Left lung (tissue), 10 donors: Measurements from ENCODE around the gene CHN1. TPM values are rescaled to one million over a fixed set of nuclear protein-coding genes. Genes with fewer than 3 reads are reported as not detected.

ENCODE experiments used
- ATAC-seq: fragments of 200-7000 bp; cut with Tn5 transposase; one replicate; pipeline ENCODE4 v1.9.1; 2020; ENCODE audit warnings: moderate library complexity
- DNase-seq, 4 donors: peaks; one replicate each; pipeline ENCODE4 v3.0.0-alpha.2; 2013 to 2020
- H3K27ac ChIP-seq, 2 donors: fragments of 200-600 bp; sonication (generic) in 1 of 2; one replicate each; pipeline versions ENCODE4 v1.5.0 to v1.8.0; 2020 to 2021
- H3K27me3 ChIP-seq, 2 donors: fragments of 200-600 bp; sonication (generic) in 1 of 2; one replicate each; pipeline versions ENCODE4 v1.5.0 to v1.8.0; 2020 to 2021
- H3K36me3 ChIP-seq, 2 donors: fragments of 200-600 bp; sonication (generic) in 1 of 2; one replicate each; pipeline versions ENCODE4 v1.5.0 to v1.8.0; 2020 to 2021
- H3K4me1 ChIP-seq, 2 donors: fragments of 200-600 bp; one replicate each; pipeline ENCODE4 v1.8.0; 2021
- H3K4me3 ChIP-seq, 2 donors: fragments of 200-600 bp; sonication (generic) in 1 of 2; one replicate each; pipeline versions ENCODE4 v1.5.0 to v1.8.0; 2020 to 2021; ENCODE audit warnings: mild to moderate bottlenecking in 1 of 2
- H3K9me3 ChIP-seq, 2 donors: fragments of 200-600 bp; sonication (generic) in 1 of 2; one replicate each; pipeline versions ENCODE4 v1.5.0 to v1.8.0; 2020 to 2021
- CTCF ChIP-seq, 2 donors: fragments of 200-600 bp; sonication (generic) in 1 of 2; IDR thresholded peaks; one replicate each; pipeline versions ENCODE4 v1.5.0 to v1.8.0; 2021; ENCODE audit warnings: antibody characterized with exemption in 2 of 2
- intact Hi-C, 2 donors: fragments of 100-400 bp; cut with DNase I; formaldehyde crosslinking; loops; one replicate each; pipeline versions ENCODE4 v1.11.2 to v1.14.2; 2022
- polyA plus RNA-seq, 6 donors: library from polyadenylated mRNA; unstranded; fragments of 120-200 nt; gene quantifications; one replicate each; pipeline ENCODE4 v1.2.1, GENCODE V29; 2013; ENCODE audit not compliant: insufficient read length in 6 of 6
- total RNA-seq, 2 donors: library from RNA; stranded (reverse); fragmentation: NEBNext Ultra II Directional; extraction: Animal tissue kit (Norgen Biotek cat#: 25700); gene quantifications; one replicate each; pipeline ENCODE4 v1.2.1, GENCODE V29; 2021
- donor health status: DM: no; HTN: yes; CAD: no.
- donor health status: DM: no; HTN: no; CAD: no.

CHN1 gene
- total and polyA plus RNA-seq, 8 donors, result 27.4 to 170 (median 99.9) TPM

- DNase-seq, result no peak
- Histone ChIP-seq H3K4me1 (no peaks in the 10 kb centered on the region), H3K9me3 (no peaks in the 10 kb centered on the region), H3K27ac (peak overlapping the region in 1 of 2 donors; percentile 42), H3K36me3 (no peaks in the 10 kb centered on the region), H3K4me3 (no peak overlapping the region), H3K27me3 (no peaks in the 10 kb centered on the region)
- intact Hi-C loops, result no loop called here
- TF ChIP-seq CTCF (IDR thresholded peaks at IDR 0.05), result no peak
- no peak for ATAC-seq
These were observed 39.6 kb downstream of the CHN1 start for GRCh38 chr2:174965551-174965950.

- ATAC-seq, result no peak
- no peaks in the 10 kb centered on the region for H3K36me3 ChIP-seq
- TF ChIP-seq CTCF (IDR thresholded peaks at IDR 0.05), result no peak
- H3K9me3 ChIP-seq, result no peaks in the 10 kb centered on the region
- H3K4me1 ChIP-seq, result no peaks in the 10 kb centered on the region
- H3K27ac ChIP-seq, result no peak overlapping the region
- no peaks in the 10 kb centered on the region for H3K27me3 ChIP-seq
- intact Hi-C loops, result no loop called here
- no peak overlapping the region for H3K4me3 ChIP-seq
- no peak for DNase-seq
These were observed 40.8 kb downstream of the CHN1 start for GRCh38 chr2:174964404-174964803.

- no peaks in the 10 kb centered on the region for H3K9me3 ChIP-seq
- no peaks in the 10 kb centered on the region for H3K4me1 ChIP-seq
- no peaks in the 10 kb centered on the region for H3K27me3 ChIP-seq
- intact Hi-C loops, result no loop called here
- no peak overlapping the region for H3K4me3 ChIP-seq
- no peaks in the 10 kb centered on the region for H3K36me3 ChIP-seq
- H3K27ac ChIP-seq, result no peak overlapping the region
- ATAC-seq (no peak), DNase-seq (no peak)
- no peak for TF ChIP-seq CTCF (IDR thresholded peaks at IDR 0.05)
These were observed 41.5 kb downstream of the CHN1 start for GRCh38 chr2:174963437-174964400.

- no peaks in the 10 kb centered on the region for H3K27me3 ChIP-seq
- no peak for TF ChIP-seq CTCF (IDR thresholded peaks at IDR 0.05)
- H3K9me3 ChIP-seq, result no peaks in the 10 kb centered on the region
- intact Hi-C loops, result no loop called here
- ATAC-seq (no peak), DNase-seq (no peak)
- no peaks in the 10 kb centered on the region for H3K36me3 ChIP-seq
- no peak overlapping the region for H3K27ac ChIP-seq
- H3K4me1 ChIP-seq, result no peaks in the 10 kb centered on the region
- H3K4me3 ChIP-seq, result no peak overlapping the region
These were observed 45.4 kb downstream of the CHN1 start for GRCh38 chr2:174959787-174960186.

GRCh38 chr2:174957050-174957449 lies 48.1 kb downstream of the CHN1 start:
- intact Hi-C loops, result no loop called here
- no peaks in the 10 kb centered on the region for H3K36me3 ChIP-seq
- ATAC-seq (no peak), DNase-seq (peak in 1 of 4 donors; percentile 9)
- no peaks in the 10 kb centered on the region for H3K9me3 ChIP-seq
- H3K4me1 ChIP-seq, result no peaks in the 10 kb centered on the region
- TF ChIP-seq CTCF (IDR thresholded peaks at IDR 0.05), result no peak
- H3K4me3 ChIP-seq, result no peak overlapping the region
- H3K27ac ChIP-seq, result no peak overlapping the region
- no peaks in the 10 kb centered on the region for H3K27me3 ChIP-seq
